IMR-90 (cell line): ENCODE data around the gene HTR1D. TPM values are rescaled to one million over a fixed set of nuclear protein-coding genes. Genes with fewer than 3 reads are reported as not detected.

ENCODE experiments used
- ATAC-seq: fragments of 200-7000 bp; cut with Tn5 transposase; 2 replicates; pipeline ENCODE4 v1.9.1; 2020; ENCODE audit warnings: low read depth, mild to moderate bottlenecking, moderate library complexity
- BruUV-seq: library from RNA; stranded (reverse); fragments of 400-500 nt; replicated peaks from 2 replicates; lab custom pipeline; 2021; lab: Mats Ljungman, UMichigan
- CTCF ChIA-PET: fragments of 300-600 bp; formaldehyde crosslinking; extraction: SDS; loops from one replicate; lab custom pipeline; 2021; ENCODE audit warnings: antibody characterized with exemption; lab: Yijun Ruan, JAX
- POLR2A ChIA-PET: fragments of 300-600 bp; sonication (Branson Sonifier 250); formaldehyde crosslinking; loops from one replicate; lab custom pipeline; 2022; ENCODE audit warnings: antibody characterized with exemption; ENCODE audit not compliant: unreplicated experiment; lab: Charles Lee
- DNase-seq: peaks from one replicate; pipeline ENCODE4 v3.0.0; 2013
- H2AFZ ChIP-seq: replicated peaks from 2 replicates; pipeline ENCODE3; 2013; ENCODE audit warnings: low read length, mild to moderate bottlenecking; ENCODE audit not compliant: poor library complexity
- H2AK5ac ChIP-seq: 2 replicates; pipeline ENCODE4 v1.6.1; 2013; ENCODE audit warnings: low read depth, low read length, inconsistent platforms
- H2AK9ac ChIP-seq: replicated peaks from 2 replicates; pipeline ENCODE3; 2013; ENCODE audit warnings: mild to moderate bottlenecking, low read depth, low read length, moderate library complexity; ENCODE audit not compliant: poor library complexity
- H2BK120ac ChIP-seq: 2 replicates; pipeline ENCODE4 v1.6.1; 2013; ENCODE audit warnings: low read depth, low read length, inconsistent platforms
- H2BK15ac ChIP-seq: 3 replicates; pipeline ENCODE4 v1.6.1; 2013; ENCODE audit warnings: low read depth, low read length, inconsistent platforms
- H2BK20ac ChIP-seq: 2 replicates; pipeline ENCODE4 v1.6.1; 2013; ENCODE audit warnings: low read depth, mild to moderate bottlenecking, inconsistent platforms, low read length, moderate library complexity
- H2BK5ac ChIP-seq: 2 replicates; pipeline ENCODE4 v1.6.1; 2013; ENCODE audit warnings: mild to moderate bottlenecking, low read depth, low read length, inconsistent platforms; ENCODE audit not compliant: poor library complexity, severe bottlenecking
- H3K14ac ChIP-seq: replicated peaks from 2 replicates; pipeline ENCODE4 v1.6.1; 2013; ENCODE audit warnings: low read depth, low read length, inconsistent platforms
- H3K18ac ChIP-seq: 2 replicates; pipeline ENCODE4 v1.6.1; 2013; ENCODE audit warnings: low read depth, low read length, control low read depth
- H3K23ac ChIP-seq: 2 replicates; pipeline ENCODE4 v1.6.1; 2013; ENCODE audit warnings: low read depth, low read length, inconsistent platforms
- H3K27ac ChIP-seq: 2 replicates; pipeline ENCODE4 v1.5.1; 2013; ENCODE audit warnings: mild to moderate bottlenecking, control low read depth, low read length; ENCODE audit not compliant: insufficient read depth
- H3K27me3 ChIP-seq: 2 replicates; pipeline ENCODE4 v1.6.1; 2013; ENCODE audit warnings: low read length; ENCODE audit not compliant: control insufficient read depth, insufficient read depth
- H3K36me3 ChIP-seq: 2 replicates; pipeline ENCODE4 v1.6.1; 2013; ENCODE audit warnings: low read length, mixed read lengths; ENCODE audit not compliant: control insufficient read depth, insufficient read depth
- H3K4ac ChIP-seq: 2 replicates; pipeline ENCODE4 v1.6.1; 2013; ENCODE audit warnings: low read depth, low read length, inconsistent platforms
- H3K4me1 ChIP-seq: 2 replicates; pipeline ENCODE4 v1.6.1; 2013; ENCODE audit warnings: low read length, mixed read lengths; ENCODE audit not compliant: control insufficient read depth, insufficient read depth
- H3K4me2 ChIP-seq: 2 replicates; pipeline ENCODE4 v1.6.1; 2013; ENCODE audit warnings: low read depth, mild to moderate bottlenecking, control low read depth, low read length, moderate library complexity
- H3K4me3 ChIP-seq: 2 replicates; pipeline ENCODE4 v1.5.1; 2013; ENCODE audit warnings: low read depth, mild to moderate bottlenecking, control low read depth, low read length, moderate library complexity; ENCODE audit not compliant: insufficient read depth
- H3K56ac ChIP-seq: 2 replicates; pipeline ENCODE4 v1.6.1; 2013; ENCODE audit warnings: low read length, inconsistent platforms; ENCODE audit not compliant: insufficient read depth; ENCODE audit errors: extremely low read depth
- H3K79me1 ChIP-seq, 2 experiments: 2 replicates each; pipeline ENCODE4 v1.6.1; 2013; ENCODE audit warnings: low read length in 2 of 2, inconsistent platforms in 1 of 2, low read depth in 1 of 2
- H3K9ac ChIP-seq: 2 replicates; pipeline ENCODE4 v1.6.1; 2013; ENCODE audit warnings: low read depth, low read length, control low read depth
- H3K9me1 ChIP-seq: 2 replicates; pipeline ENCODE4 v1.6.1; 2013; ENCODE audit warnings: low read length, inconsistent platforms; ENCODE audit not compliant: insufficient read depth
- H3K9me3 ChIP-seq: 2 replicates; pipeline ENCODE4 v1.6.1; 2013; ENCODE audit warnings: low read length; ENCODE audit not compliant: control insufficient read depth, insufficient read depth
- H4K20me1 ChIP-seq: 2 replicates; pipeline ENCODE4 v1.6.1; 2013; ENCODE audit warnings: low read length, inconsistent platforms; ENCODE audit not compliant: insufficient read depth
- H4K5ac ChIP-seq: 2 replicates; pipeline ENCODE4 v1.6.1; 2013; ENCODE audit warnings: mild to moderate bottlenecking, low read depth, low read length, control low read depth
- H4K8ac ChIP-seq, 2 experiments: 2 replicates each; pipeline ENCODE4 v1.6.1; 2013; ENCODE audit warnings: low read depth in 2 of 2, low read length in 2 of 2, control low read depth in 1 of 2, inconsistent platforms in 1 of 2
- H4K91ac ChIP-seq: 2 replicates; pipeline ENCODE4 v1.6.1; 2013; ENCODE audit warnings: low read depth, low read length, inconsistent platforms; ENCODE audit not compliant: insufficient read depth
- BHLHE40 ChIP-seq: fragments of 150-350 bp; IDR thresholded peaks from 2 replicates; pipeline ENCODE4 v1.6.1; 2016; ENCODE audit warnings: mild to moderate bottlenecking, low read depth, low read length
- CHD1 ChIP-seq: IDR thresholded peaks from 2 replicates; pipeline ENCODE4 v1.6.1; 2012; ENCODE audit warnings: low read depth, low read length, improper control_type of control experiment
- FOS ChIP-seq: fragments of 150-350 bp; IDR thresholded peaks from 2 replicates; pipeline ENCODE4 v1.6.1; 2016; ENCODE audit warnings: low read depth, low read length
- MAFK ChIP-seq: IDR thresholded peaks from 2 replicates; pipeline ENCODE4 v1.6.1; 2012; ENCODE audit warnings: low read depth, low read length, improper control_type of control experiment
- MAZ ChIP-seq: IDR thresholded peaks from 2 replicates; pipeline ENCODE4 v1.6.1; 2012; ENCODE audit warnings: low read depth, mild to moderate bottlenecking, low read length, improper control_type of control experiment, moderate library complexity, borderline replicate concordance
- MXI1 ChIP-seq: IDR thresholded peaks from 2 replicates; pipeline ENCODE4 v1.6.1; 2012; ENCODE audit warnings: low read depth, mild to moderate bottlenecking, low read length, moderate library complexity, borderline replicate concordance
- NFE2L2 ChIP-seq: fragments of 150-350 bp; IDR thresholded peaks from 2 replicates; pipeline ENCODE4 v1.6.1; 2016; ENCODE audit warnings: low read depth, mild to moderate bottlenecking, low read length
- POLR2A ChIP-seq: IDR thresholded peaks from 2 replicates; pipeline ENCODE4 v1.6.1; 2012; ENCODE audit warnings: mild to moderate bottlenecking, low read depth, low read length
- RAD21 ChIP-seq: IDR thresholded peaks from 2 replicates; pipeline ENCODE4 v1.6.1; 2012; ENCODE audit warnings: low read length, improper control_type of control experiment
- RCOR1 ChIP-seq: IDR thresholded peaks from 2 replicates; pipeline ENCODE4 v1.6.1; 2012; ENCODE audit warnings: mild to moderate bottlenecking, low read length, improper control_type of control experiment; ENCODE audit not compliant: insufficient replicate concordance
- SMC3 ChIP-seq: fragments of 150-350 bp; IDR thresholded peaks from 2 replicates; pipeline ENCODE4 v1.6.1; 2016; ENCODE audit warnings: low read depth, mild to moderate bottlenecking, antibody characterized with exemption, low read length, moderate library complexity
- WGBS, 2 experiments: methylation state at CpG; one replicate each; pipeline versions ENCODE4 v1.1.5 to v1.1.7; 2013; ENCODE audit warnings: missing lambda C conversion rate in 2 of 2; ENCODE audit not compliant: insufficient read length in 1 of 2; ENCODE audit errors: extremely low coverage in 2 of 2; 5-methylcytosine and 5-hydroxymethylcytosine counted together
- dilution Hi-C: fragments of 300-500 bp; cut with HindIII; formaldehyde crosslinking; loops from one replicate; pipeline ENCODE4 v1.14.3; 2018; ENCODE audit warnings: low sequenced_read_pairs; ENCODE audit not compliant: unreplicated experiment
- in situ Hi-C: fragments of 300-500 bp; cut with MboI; formaldehyde crosslinking; loops from 3 replicates; pipeline ENCODE4 v1.14.3; 2019; ENCODE audit warnings: low sequenced_read_pairs, inconsistent platforms, mixed read lengths
- intact Hi-C: fragments of 100-400 bp; cut with micrococcal nuclease; formaldehyde crosslinking; loops from 2 replicates; pipeline ENCODE4 v1.10.0; 2022
- polyA plus RNA-seq, 3 experiments: library from polyadenylated mRNA; depleted of rRNA; stranded (reverse); fragments of >200 nt; gene quantifications; 2 replicates each; pipeline ENCODE4 v1.2.3, GENCODE V29; 2012; ENCODE audit warnings: low replicate concordance in 1 of 3
- total RNA-seq: library from RNA; depleted of rRNA; stranded (reverse); fragments of >200 nt; gene quantifications from 2 replicates; pipeline ENCODE4 v1.2.3, GENCODE V29; 2012
- TF ChIP-seq, protein P1 (sequence below): fragments of 150-350 bp; IDR thresholded peaks from 2 replicates; pipeline ENCODE4 v1.6.1; 2017; ENCODE audit warnings: mild to moderate bottlenecking, antibody characterized with exemption, low read length, low read depth
- TF ChIP-seq, protein P2 (sequence below): fragments of 150-350 bp; IDR thresholded peaks from 2 replicates; pipeline ENCODE4 v1.6.1; 2016; ENCODE audit warnings: low read depth, mild to moderate bottlenecking, low read length, moderate library complexity, borderline replicate concordance
- TF ChIP-seq, protein P3 (sequence below): conservative IDR thresholded peaks from 2 replicates; pipeline ENCODE4 v1.5.1; 2012; ENCODE audit warnings: mild to moderate bottlenecking, low read depth, low read length, improper control_type of control experiment

Gene HTR1D
- total and polyA plus RNA-seq, 2 of the 4 experiments (the other 2 are of a cell fraction) = 0.03 to 0.18 TPM

DNA sequence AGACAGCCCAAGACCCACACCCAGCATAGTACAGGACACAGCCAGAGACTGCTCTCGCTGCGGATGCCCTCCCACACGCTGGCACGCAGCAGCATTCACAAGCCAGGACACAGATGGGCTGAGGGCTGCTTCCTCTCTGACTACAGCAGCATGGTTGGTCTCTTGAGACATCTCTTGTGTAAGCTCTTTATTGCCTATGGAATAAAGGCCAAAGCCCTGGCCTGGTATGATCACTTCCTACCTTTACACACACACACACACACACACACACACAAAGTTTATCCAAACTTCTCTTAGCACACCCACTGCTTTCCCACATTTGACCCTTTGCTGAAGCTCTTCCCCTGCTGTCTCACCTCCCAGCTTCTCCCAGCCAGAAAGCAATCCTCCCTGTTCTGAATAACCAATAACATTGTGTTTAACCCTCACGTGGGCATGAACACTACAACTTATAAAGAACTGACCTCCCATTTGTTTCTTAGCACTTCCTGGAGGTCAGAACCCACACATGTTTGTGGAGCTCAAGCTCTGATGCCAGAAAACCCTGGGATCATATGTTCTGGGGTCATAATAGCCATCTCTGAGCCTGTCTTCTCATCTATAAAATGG lies 47.5 kb downstream of the HTR1D start (continued):
- TF ChIP-seq BHLHE40 = no peak

DNA sequence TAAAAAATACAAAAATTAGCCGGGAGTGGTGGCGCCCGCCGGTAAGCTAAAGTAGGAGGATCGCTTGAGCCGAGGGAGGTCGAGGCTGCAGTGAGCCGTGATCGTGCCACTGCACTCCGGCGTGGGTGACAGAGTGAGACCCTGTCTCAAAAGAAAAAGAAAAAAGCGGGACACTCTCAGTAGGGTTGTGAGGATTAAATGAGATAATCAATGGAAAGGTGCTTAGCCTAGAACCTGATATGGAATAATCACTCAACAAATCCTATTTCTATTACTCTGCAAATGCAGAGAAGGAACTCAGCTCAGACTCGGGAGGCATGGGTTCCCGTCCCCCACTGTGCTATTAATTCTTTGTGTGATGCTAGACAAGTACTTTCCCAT lies 48.1 kb downstream of the HTR1D start:
- no peak overlapping the region for H3K18ac ChIP-seq
- no peak overlapping the region for H3K56ac ChIP-seq
- no peak overlapping the region for H2BK120ac ChIP-seq
- BruUV-seq = no TSS peak
- H4K20me1 ChIP-seq = peaks cover 40% of the 10 kb centered on the region
- no CpG with 5 or more reads among the region's 14 CpGs for WGBS, 2 experiments
- H2AK5ac ChIP-seq = no peak overlapping the region
- H3K9me3 ChIP-seq = no peaks in the 10 kb centered on the region
- intact Hi-C loops = no loop called here
- H3K4ac ChIP-seq = no peak overlapping the region
- H3K14ac ChIP-seq = no peak overlapping the region
- H3K9me1 ChIP-seq = peaks cover 11% of the 10 kb centered on the region
- H4K91ac ChIP-seq = no peak overlapping the region
- H3K27me3 ChIP-seq = no peaks in the 10 kb centered on the region
- H2AK9ac ChIP-seq = no peak overlapping the region
- dilution Hi-C loops = no loop called here
- POLR2A ChIA-PET = interaction anchor here (0.6 to 0.7 kb wide), 2 partner anchors 13 to 62 kb away, joined by 11 to 26 read pairs; no protein-coding TSS in a partner anchor
- ATAC-seq (no peak), DNase-seq (no peak)
- no peak overlapping the region for H3K9ac ChIP-seq
- H3K4me3 ChIP-seq = no peak overlapping the region
- no peak overlapping the region for H4K5ac ChIP-seq
- H2BK20ac ChIP-seq = no peak overlapping the region
- no peak overlapping the region for H2AFZ ChIP-seq
- no peak overlapping the region for H2BK5ac ChIP-seq
- H3K4me2 ChIP-seq = no peak overlapping the region
- H3K27ac ChIP-seq = no peak overlapping the region
- TF ChIP-seq MXI1 (no peak), RCOR1 (no peak), MAFK (no peak), NFE2L2 (no peak), POLR2A (no peak), FOS (no peak), CHD1 (no peak), MAZ (no peak), RAD21 (no peak), SMC3 (no peak)
- TF ChIP-seq, protein P1, sequence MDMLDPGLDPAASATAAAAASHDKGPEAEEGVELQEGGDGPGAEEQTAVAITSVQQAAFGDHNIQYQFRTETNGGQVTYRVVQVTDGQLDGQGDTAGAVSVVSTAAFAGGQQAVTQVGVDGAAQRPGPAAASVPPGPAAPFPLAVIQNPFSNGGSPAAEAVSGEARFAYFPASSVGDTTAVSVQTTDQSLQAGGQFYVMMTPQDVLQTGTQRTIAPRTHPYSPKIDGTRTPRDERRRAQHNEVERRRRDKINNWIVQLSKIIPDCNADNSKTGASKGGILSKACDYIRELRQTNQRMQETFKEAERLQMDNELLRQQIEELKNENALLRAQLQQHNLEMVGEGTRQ = no peak
- TF ChIP-seq, protein P2, sequence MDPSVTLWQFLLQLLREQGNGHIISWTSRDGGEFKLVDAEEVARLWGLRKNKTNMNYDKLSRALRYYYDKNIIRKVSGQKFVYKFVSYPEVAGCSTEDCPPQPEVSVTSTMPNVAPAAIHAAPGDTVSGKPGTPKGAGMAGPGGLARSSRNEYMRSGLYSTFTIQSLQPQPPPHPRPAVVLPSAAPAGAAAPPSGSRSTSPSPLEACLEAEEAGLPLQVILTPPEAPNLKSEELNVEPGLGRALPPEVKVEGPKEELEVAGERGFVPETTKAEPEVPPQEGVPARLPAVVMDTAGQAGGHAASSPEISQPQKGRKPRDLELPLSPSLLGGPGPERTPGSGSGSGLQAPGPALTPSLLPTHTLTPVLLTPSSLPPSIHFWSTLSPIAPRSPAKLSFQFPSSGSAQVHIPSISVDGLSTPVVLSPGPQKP = no peak
- TF ChIP-seq, protein P3, sequence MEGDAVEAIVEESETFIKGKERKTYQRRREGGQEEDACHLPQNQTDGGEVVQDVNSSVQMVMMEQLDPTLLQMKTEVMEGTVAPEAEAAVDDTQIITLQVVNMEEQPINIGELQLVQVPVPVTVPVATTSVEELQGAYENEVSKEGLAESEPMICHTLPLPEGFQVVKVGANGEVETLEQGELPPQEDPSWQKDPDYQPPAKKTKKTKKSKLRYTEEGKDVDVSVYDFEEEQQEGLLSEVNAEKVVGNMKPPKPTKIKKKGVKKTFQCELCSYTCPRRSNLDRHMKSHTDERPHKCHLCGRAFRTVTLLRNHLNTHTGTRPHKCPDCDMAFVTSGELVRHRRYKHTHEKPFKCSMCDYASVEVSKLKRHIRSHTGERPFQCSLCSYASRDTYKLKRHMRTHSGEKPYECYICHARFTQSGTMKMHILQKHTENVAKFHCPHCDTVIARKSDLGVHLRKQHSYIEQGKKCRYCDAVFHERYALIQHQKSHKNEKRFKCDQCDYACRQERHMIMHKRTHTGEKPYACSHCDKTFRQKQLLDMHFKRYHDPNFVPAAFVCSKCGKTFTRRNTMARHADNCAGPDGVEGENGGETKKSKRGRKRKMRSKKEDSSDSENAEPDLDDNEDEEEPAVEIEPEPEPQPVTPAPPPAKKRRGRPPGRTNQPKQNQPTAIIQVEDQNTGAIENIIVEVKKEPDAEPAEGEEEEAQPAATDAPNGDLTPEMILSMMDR = no peak
- H3K79me1 ChIP-seq = peaks cover 0 to 34% of the 10 kb centered on the region in 2 experiments; a peak in 2 of 4 replicates
- in situ Hi-C loops = no loop called here
- H3K4me1 ChIP-seq = peaks cover 5% of the 10 kb centered on the region
- CTCF ChIA-PET = no interaction called here
- H2BK15ac ChIP-seq = no peak overlapping the region
- H3K23ac ChIP-seq = no peak overlapping the region
- no peaks in the 10 kb centered on the region for H3K36me3 ChIP-seq
- H4K8ac ChIP-seq = no peak overlapping the region
